Body of pancreas (tissue), 4 donors: ENCODE measurements around the gene CAMTA1. TPM values are rescaled to one million over a fixed set of nuclear protein-coding genes. Genes with fewer than 3 reads are reported as not detected.
A peak's percentile ranks its signal among the peaks of the same experiment; 100 is the strongest.
"Not testable (repeated sequence)": the region's sequence is repeated elsewhere in the genome, so short reads cannot be mapped to it uniquely, and the experiment has no call there.

Experiments
- ATAC-seq: fragments of 150-250 bp; one replicate; pipeline ENCODE4 v1.9.1; 2016
- DNase-seq, 4 donors: peaks; one replicate each; pipeline ENCODE4 v3.0.0-alpha.2; 2019
- H3K27ac ChIP-seq, 4 donors: fragments of 200-600 bp; sonication (generic); 1 replicate in 3 of 4; 2 replicates in 1 of 4; pipeline versions ENCODE4 v1.5.1 to v1.6.1; 2016 to 2019; ENCODE audit warnings: mild to moderate bottlenecking in 1 of 4, mixed read lengths in 1 of 4, moderate library complexity in 1 of 4
- H3K27me3 ChIP-seq, 2 donors: fragments of 200-600 bp; sonication (generic); one replicate each; pipeline ENCODE4 v1.6.0; 2016; ENCODE audit warnings: mild to moderate bottlenecking in 1 of 2
- H3K36me3 ChIP-seq, 2 donors: fragments of 200-600 bp; sonication (generic); replicated peaks in 1 of 2; 2 replicates each; pipeline ENCODE4 v1.5.1; 2016; ENCODE audit warnings: low read depth in 2 of 2; ENCODE audit not compliant: insufficient read depth in 1 of 2
- H3K4me1 ChIP-seq: fragments of 200-600 bp; sonication (generic); one replicate; pipeline ENCODE4 v1.6.0; 2016
- H3K4me3 ChIP-seq, 2 donors: fragments of 200-600 bp; sonication (generic); 1 replicate in 1 of 2; 2 replicates in 1 of 2; pipeline ENCODE4 v1.5.1; 2016 to 2019
- H3K9me3 ChIP-seq, 3 donors: fragments of 200-600 bp; sonication (generic); 1 replicate in 2 of 3; 2 replicates in 1 of 3; pipeline ENCODE4 v1.5.1; 2016
- CTCF ChIP-seq, 7 experiments: fragments of 450-650 bp in 4 of 7; fragments of 200-600 bp in 3 of 7; sonication (generic) in 3 of 7; IDR thresholded peaks; one replicate each; pipeline ENCODE4 v1.5.1; 2016 to 2019; ENCODE audit warnings: antibody characterized with exemption in 7 of 7
- POLR2A ChIP-seq, 3 donors: fragments of 450-650 bp; IDR thresholded peaks; one replicate each; pipeline ENCODE4 v1.6.1; 2016; ENCODE audit warnings: antibody characterized with exemption in 3 of 3, mild to moderate bottlenecking in 2 of 3
- WGBS, 2 donors: methylation state at CpG; one replicate each; pipeline ENCODE4 v1.1.5; 2017; 5-methylcytosine and 5-hydroxymethylcytosine counted together
- intact Hi-C: fragments of 100-400 bp; cut with DNase I; formaldehyde crosslinking; loops from one replicate; pipeline ENCODE4 v1.15.1; 2023
- total RNA-seq, 2 donors: library from RNA; depleted of rRNA; stranded (reverse); fragments of >200 nt; gene quantifications; one replicate each; pipeline ENCODE4 v1.1.0, GENCODE V29; 2016

The CAMTA1 gene
- total RNA-seq, 2 donors from 2014 or later, result 36.3 to 59.7 TPM

- no peak for TF ChIP-seq POLR2A (IDR thresholded peaks at IDR 0.05)
- no peak overlapping the region for H3K4me3 ChIP-seq
- no peaks in the 10 kb centered on the region for H3K36me3 ChIP-seq
- no peaks in the 10 kb centered on the region for H3K27me3 ChIP-seq
- no peak for ATAC-seq
- H3K9me3 ChIP-seq, result no peaks in the 10 kb centered on the region
- DNase-seq, result no peak
- peak overlapping the region in 1 of 4 donors; percentile 3 for H3K27ac ChIP-seq
- intact Hi-C loops, result no loop called here
- peaks cover 23% of the 10 kb centered on the region for H3K4me1 ChIP-seq
- WGBS, 2 donors, result 30% methylated on average over 4 of the region's 4 CpGs
Measured at GRCh38 chr1:6832531-6833188, 47.4 kb downstream of the CAMTA1 start.

GRCh38 chr1:6833804-6834203 lies 48.5 kb downstream of the CAMTA1 start:
- ATAC-seq (no peak), DNase-seq (no peak)
- no peaks in the 10 kb centered on the region for H3K36me3 ChIP-seq
- TF ChIP-seq CTCF (IDR thresholded peaks at IDR 0.05), result no peak
- TF ChIP-seq POLR2A (IDR thresholded peaks at IDR 0.05), result no peak
- no peak overlapping the region for H3K27ac ChIP-seq
- H3K27me3 ChIP-seq, result no peaks in the 10 kb centered on the region
- H3K9me3 ChIP-seq, result no peaks in the 10 kb centered on the region
- peaks cover 23% of the 10 kb centered on the region for H3K4me1 ChIP-seq
- intact Hi-C loops, result no loop called here
- H3K4me3 ChIP-seq, result no peak overlapping the region
- 81 to 92% methylated on average over 5 of the region's 5 CpGs for WGBS, 2 donors

- Histone ChIP-seq H3K4me1 (peaks cover 23% of the 10 kb centered on the region), H3K36me3 (no peaks in the 10 kb centered on the region), H3K9me3 (no peaks in the 10 kb centered on the region), H3K27ac (no peak overlapping the region), H3K27me3 (no peaks in the 10 kb centered on the region), H3K4me3 (no peak overlapping the region)
- DNase-seq (no peak), ATAC-seq (no peak)
- no peak for TF ChIP-seq CTCF (IDR thresholded peaks at IDR 0.05)
- TF ChIP-seq POLR2A (IDR thresholded peaks at IDR 0.05), result no peak
- intact Hi-C loops, result no loop called here
- 92 to 94% methylated on average over 13 of the region's 13 CpGs for WGBS, 2 donors
Measured at GRCh38 chr1:6834366-6834765, 49.1 kb downstream of the CAMTA1 start.

- no peaks in the 10 kb centered on the region for H3K27me3 ChIP-seq
- no peaks in the 10 kb centered on the region for H3K9me3 ChIP-seq
- H3K36me3 ChIP-seq, result no peaks in the 10 kb centered on the region
- intact Hi-C loops, result no loop called here
- H3K4me3 ChIP-seq, result no peak overlapping the region
- no peak for TF ChIP-seq CTCF (IDR thresholded peaks at IDR 0.05)
- no peak for TF ChIP-seq POLR2A (IDR thresholded peaks at IDR 0.05)
- no peak overlapping the region for H3K27ac ChIP-seq
- ATAC-seq (no peak), DNase-seq (no peak)
- 87 to 100% methylated on average over 3 of the region's 3 CpGs for WGBS, 2 donors
- H3K4me1 ChIP-seq, result peaks cover 23% of the 10 kb centered on the region
Measured at GRCh38 chr1:6835139-6835538, 49.9 kb downstream of the CAMTA1 start.

GRCh38 chr1:6842301-6842700 lies 57.0 kb downstream of the CAMTA1 start:
- H3K27ac ChIP-seq, result no peak overlapping the region
- H3K27me3 ChIP-seq, result no peaks in the 10 kb centered on the region
- intact Hi-C loops, result no loop called here
- 85 to 87% methylated on average over 8 of the region's 8 CpGs for WGBS, 2 donors
- ATAC-seq (no peak), DNase-seq (no peak)
- TF ChIP-seq POLR2A (IDR thresholded peaks at IDR 0.05), result no peak
- no peak for TF ChIP-seq CTCF (IDR thresholded peaks at IDR 0.05)
- H3K4me1 ChIP-seq, result no peaks in the 10 kb centered on the region
- H3K9me3 ChIP-seq, result no peaks in the 10 kb centered on the region
- no peaks in the 10 kb centered on the region for H3K36me3 ChIP-seq
- no peak overlapping the region for H3K4me3 ChIP-seq

GRCh38 chr1:6845786-6846185 lies 60.5 kb downstream of the CAMTA1 start:
- H3K4me3 ChIP-seq, H3K9me3 ChIP-seq, H3K27me3 ChIP-seq, H3K36me3 ChIP-seq, H3K27ac ChIP-seq, intact Hi-C loops, ATAC-seq, H3K4me1 ChIP-seq, DNase-seq: not testable (repeated sequence)
- 89 to 96% methylated on average over 4 of the region's 4 CpGs for WGBS, 2 donors
